ENCODE data around the gene DIDO1.

The DIDO1 gene

GRCh38 chr20:62963614-62964397 is 37.5 kb upstream of the DIDO1 start:
- Histone ChIP-seq H3K79me2 (ENCODE audit: low read length) (no peaks in the 10 kb centered on the region), H3K4me3 (ENCODE audit: low read length) (no peak overlapping the region), H3K9ac (ENCODE audit: low read length) (no peak overlapping the region), H4K20me1 (ENCODE audit: insufficient read depth, low read length) (peaks cover 6% of the 10 kb centered on the region), H3K9me3 (ENCODE audit: insufficient read depth, low read length) (no peaks in the 10 kb centered on the region), H3K4me2 (ENCODE audit: low read length) (no peak overlapping the region), H3K27me3 (ENCODE audit: low read depth, low read length) (no peaks in the 10 kb centered on the region), H3K4me1 (ENCODE audit: low read length) (no peaks in the 10 kb centered on the region), H3K36me3 (replicated peaks; ENCODE audit: low read depth, low read length) (peaks cover 43% of the 10 kb centered on the region), H2AFZ (ENCODE audit: low read depth, low read length) (no peak overlapping the region), H3K27ac (ENCODE audit: low read length) (no peak overlapping the region)
- no peak for TF ChIP-seq EZH2phosphoT487 (IDR thresholded peaks at IDR 0.05; ENCODE audit: low read depth)
- TF ChIP-seq CTCF (IDR thresholded peaks at IDR 0.05; ENCODE audit: low read depth, low read length): no peak

GRCh38 chr20:62962891-62963613 is 36.7 kb upstream of the DIDO1 start:
- Histone ChIP-seq H4K20me1 (ENCODE audit: insufficient read depth, low read length) (peaks cover 12% of the 10 kb centered on the region), H3K4me3 (ENCODE audit: low read length) (no peak overlapping the region), H2AFZ (ENCODE audit: low read depth, low read length) (no peak overlapping the region), H3K9me3 (ENCODE audit: insufficient read depth, low read length) (no peaks in the 10 kb centered on the region), H3K27me3 (ENCODE audit: low read depth, low read length) (no peaks in the 10 kb centered on the region), H3K36me3 (replicated peaks; ENCODE audit: low read depth, low read length) (peaks cover 49% of the 10 kb centered on the region), H3K9ac (ENCODE audit: low read length) (no peak overlapping the region), H3K79me2 (ENCODE audit: low read length) (no peaks in the 10 kb centered on the region), H3K4me2 (ENCODE audit: low read length) (no peak overlapping the region), H3K4me1 (ENCODE audit: low read length) (no peaks in the 10 kb centered on the region), H3K27ac (ENCODE audit: low read length) (no peak overlapping the region)
- TF ChIP-seq CTCF (IDR thresholded peaks at IDR 0.05; ENCODE audit: low read depth, low read length): no peak
- no peak for TF ChIP-seq EZH2phosphoT487 (IDR thresholded peaks at IDR 0.05; ENCODE audit: low read depth)

- H3K4me3 ChIP-seq (ENCODE audit: low read length): no peak overlapping the region
- H3K4me1 ChIP-seq (ENCODE audit: low read length): no peaks in the 10 kb centered on the region
- H3K27me3 ChIP-seq (ENCODE audit: low read depth, low read length): no peaks in the 10 kb centered on the region
- peaks cover 18% of the 10 kb centered on the region for H4K20me1 ChIP-seq (ENCODE audit: insufficient read depth, low read length)
- TF ChIP-seq EZH2phosphoT487 (IDR thresholded peaks at IDR 0.05; ENCODE audit: low read depth) (no peak), CTCF (IDR thresholded peaks at IDR 0.05; ENCODE audit: low read depth, low read length) (no peak)
- peaks cover 3% of the 10 kb centered on the region; the same call in 1 of the 2 replicates for H3K79me2 ChIP-seq (ENCODE audit: low read length)
- no peak overlapping the region for H3K27ac ChIP-seq (ENCODE audit: low read length)
- no peak overlapping the region for H3K4me2 ChIP-seq (ENCODE audit: low read length)
- H3K9ac ChIP-seq (ENCODE audit: low read length): no peak overlapping the region
- H3K36me3 ChIP-seq (replicated peaks; ENCODE audit: low read depth, low read length): peaks cover 53% of the 10 kb centered on the region
- H2AFZ ChIP-seq (ENCODE audit: low read depth, low read length): no peak overlapping the region
- no peaks in the 10 kb centered on the region for H3K9me3 ChIP-seq (ENCODE audit: insufficient read depth, low read length)
Measured at GRCh38 chr20:62962221-62962879, 36.0 kb upstream of the DIDO1 start.

- Histone ChIP-seq H3K9me3 (ENCODE audit: insufficient read depth, low read length) (no peaks in the 10 kb centered on the region), H3K27ac (ENCODE audit: low read length) (no peak overlapping the region), H3K4me2 (ENCODE audit: low read length) (no peak overlapping the region), H3K27me3 (ENCODE audit: low read depth, low read length) (no peaks in the 10 kb centered on the region), H3K79me2 (ENCODE audit: low read length) (peaks cover 6% of the 10 kb centered on the region; the same call in 1 of the 2 replicates), H3K36me3 (replicated peaks; ENCODE audit: low read depth, low read length) (peaks cover 55% of the 10 kb centered on the region), H4K20me1 (ENCODE audit: insufficient read depth, low read length) (peaks cover 16% of the 10 kb centered on the region), H3K4me3 (ENCODE audit: low read length) (no peak overlapping the region), H2AFZ (ENCODE audit: low read depth, low read length) (no peak overlapping the region), H3K9ac (ENCODE audit: low read length) (no peak overlapping the region), H3K4me1 (ENCODE audit: low read length) (no peaks in the 10 kb centered on the region)
- TF ChIP-seq CTCF (IDR thresholded peaks at IDR 0.05; ENCODE audit: low read depth, low read length) (no peak), EZH2phosphoT487 (IDR thresholded peaks at IDR 0.05; ENCODE audit: low read depth) (no peak)
Measured at GRCh38 chr20:62961799-62962198, 35.5 kb upstream of the DIDO1 start.
